Measurements from ENCODE around the gene SCAMP4. TPM values are rescaled to one million over a fixed set of nuclear protein-coding genes. Genes with fewer than 3 reads are reported as not detected.

SCAMP4 gene
- total and polyA plus RNA-seq, 2 donors (not counting 1 experiment from before 2014, with no cell fraction given), result 16.9 to 29.7 TPM

DNA sequence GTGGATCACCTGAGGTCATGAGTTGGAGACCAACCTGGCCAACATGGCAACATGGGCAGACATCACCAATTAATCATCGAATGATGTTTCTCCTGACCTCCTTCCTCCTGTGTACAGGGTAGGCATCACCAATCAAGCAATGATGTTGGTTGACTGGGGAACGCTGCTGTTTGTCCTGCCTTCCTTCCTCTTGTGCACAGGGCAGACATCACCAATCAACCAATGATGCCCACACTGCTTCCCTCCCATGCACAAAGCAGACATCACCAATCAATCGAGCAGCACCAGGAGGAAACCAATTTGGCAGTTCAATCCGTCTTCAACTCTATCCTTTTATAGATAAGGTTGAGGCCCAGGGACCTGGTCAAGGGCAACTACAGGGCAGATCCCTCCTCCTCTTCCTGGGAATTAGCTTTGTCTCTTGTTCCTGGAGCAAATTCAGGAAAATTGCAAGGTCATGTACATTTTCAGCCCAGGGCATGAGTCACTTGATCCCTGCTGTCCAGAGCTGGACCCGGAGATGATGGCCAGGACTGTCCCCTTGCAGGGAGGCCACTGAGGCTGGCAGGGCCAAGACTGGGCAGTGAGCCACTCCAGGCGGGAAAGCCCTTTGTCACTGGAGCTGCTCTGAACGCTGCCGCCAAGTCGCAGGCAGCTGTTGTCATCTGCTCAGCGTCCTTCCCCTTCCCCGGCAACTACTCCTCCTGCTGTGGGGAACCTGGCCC lies 30.4 kb downstream of the SCAMP4 start:
- H2AFZ ChIP-seq (ENCODE audit: low read length), result no peak overlapping the region
- H3K9ac ChIP-seq (ENCODE audit: insufficient read depth, low read length), result no peak overlapping the region
- no peak overlapping the region for H3K4me2 ChIP-seq (ENCODE audit: extremely low read depth, insufficient read depth, low read length)
- no peaks in the 10 kb centered on the region for H3K36me3 ChIP-seq (ENCODE audit: control insufficient read depth, insufficient read depth, low read length)
- H3K27ac ChIP-seq (ENCODE audit: insufficient read depth, low read length), result no peak overlapping the region
- H3K4me1 ChIP-seq (ENCODE audit: control insufficient read depth, extremely low read depth, insufficient read depth, low read length), result peaks cover 9% of the 10 kb centered on the region
- peak; percentile 45 to 65 for DNase-seq (ENCODE audit: low read depth in 2 of 2)
- no peaks in the 10 kb centered on the region for H3K27me3 ChIP-seq (ENCODE audit: control insufficient read depth, insufficient read depth, low read length)
- H3K79me2 ChIP-seq (ENCODE audit: control insufficient read depth, insufficient read depth, low read length), result no peaks in the 10 kb centered on the region
- H3K4me3 ChIP-seq (replicated peaks in 1 of 4; ENCODE audit: control extremely low read depth in 1 of 4, insufficient read depth in 1 of 4, low read depth in 3 of 4, low read length in 4 of 4), result no peak overlapping the region
- no peak for TF ChIP-seq EZH2 (IDR thresholded peaks at IDR 0.05; ENCODE audit: low read length, missing control alignments)
- TF ChIP-seq, protein P1, sequence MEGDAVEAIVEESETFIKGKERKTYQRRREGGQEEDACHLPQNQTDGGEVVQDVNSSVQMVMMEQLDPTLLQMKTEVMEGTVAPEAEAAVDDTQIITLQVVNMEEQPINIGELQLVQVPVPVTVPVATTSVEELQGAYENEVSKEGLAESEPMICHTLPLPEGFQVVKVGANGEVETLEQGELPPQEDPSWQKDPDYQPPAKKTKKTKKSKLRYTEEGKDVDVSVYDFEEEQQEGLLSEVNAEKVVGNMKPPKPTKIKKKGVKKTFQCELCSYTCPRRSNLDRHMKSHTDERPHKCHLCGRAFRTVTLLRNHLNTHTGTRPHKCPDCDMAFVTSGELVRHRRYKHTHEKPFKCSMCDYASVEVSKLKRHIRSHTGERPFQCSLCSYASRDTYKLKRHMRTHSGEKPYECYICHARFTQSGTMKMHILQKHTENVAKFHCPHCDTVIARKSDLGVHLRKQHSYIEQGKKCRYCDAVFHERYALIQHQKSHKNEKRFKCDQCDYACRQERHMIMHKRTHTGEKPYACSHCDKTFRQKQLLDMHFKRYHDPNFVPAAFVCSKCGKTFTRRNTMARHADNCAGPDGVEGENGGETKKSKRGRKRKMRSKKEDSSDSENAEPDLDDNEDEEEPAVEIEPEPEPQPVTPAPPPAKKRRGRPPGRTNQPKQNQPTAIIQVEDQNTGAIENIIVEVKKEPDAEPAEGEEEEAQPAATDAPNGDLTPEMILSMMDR (conservative IDR thresholded peaks at IDR 0.05 in 1 of 2, IDR thresholded peaks at IDR 0.05 in 1 of 2; ENCODE audit: low read depth in 1 of 2, low read length in 2 of 2), result no peak
- H4K20me1 ChIP-seq (ENCODE audit: control insufficient read depth, extremely low read depth, insufficient read depth, low read length), result no peaks in the 10 kb centered on the region
- H3K9me3 ChIP-seq (ENCODE audit: control insufficient read depth, insufficient read depth, low read depth, low read length), result peaks cover 2% of the 10 kb centered on the region

DNA sequence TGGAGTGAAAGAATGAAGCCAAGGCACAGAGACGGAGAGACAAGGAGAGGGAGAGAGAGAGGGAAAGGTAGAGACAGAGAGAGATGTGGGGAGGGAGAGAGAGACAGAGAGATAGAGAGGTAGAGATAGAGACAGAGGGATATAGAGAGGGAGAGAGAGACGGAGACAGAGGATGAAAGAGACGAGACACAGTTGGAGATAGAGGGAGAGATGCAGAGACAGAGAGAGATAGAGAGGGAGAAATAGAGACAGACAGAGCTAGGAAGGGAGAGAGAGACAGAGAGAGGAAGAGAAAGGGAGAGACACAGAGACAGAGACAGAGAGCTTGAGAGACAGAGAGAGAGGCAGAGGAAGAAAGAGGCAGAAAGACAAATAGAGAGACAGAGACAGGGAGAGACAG lies 31.2 kb downstream of the SCAMP4 start:
- H2AFZ ChIP-seq (ENCODE audit: low read length), result no peak overlapping the region
- no peak overlapping the region for H3K4me2 ChIP-seq (ENCODE audit: extremely low read depth, insufficient read depth, low read length)
- DNase-seq (ENCODE audit: low read depth in 2 of 2), result no peak
- no peak for TF ChIP-seq EZH2 (IDR thresholded peaks at IDR 0.05; ENCODE audit: low read length, missing control alignments)
- TF ChIP-seq, protein P1 (conservative IDR thresholded peaks at IDR 0.05 in 1 of 2, IDR thresholded peaks at IDR 0.05 in 1 of 2; ENCODE audit: low read depth in 1 of 2, low read length in 2 of 2), result no peak
- H3K79me2 ChIP-seq (ENCODE audit: control insufficient read depth, insufficient read depth, low read length), result peaks cover under 1% of the 10 kb centered on the region
- no peaks in the 10 kb centered on the region for H4K20me1 ChIP-seq (ENCODE audit: control insufficient read depth, extremely low read depth, insufficient read depth, low read length)
- H3K27me3 ChIP-seq (ENCODE audit: control insufficient read depth, insufficient read depth, low read length), result no peaks in the 10 kb centered on the region
- H3K4me1 ChIP-seq (ENCODE audit: control insufficient read depth, extremely low read depth, insufficient read depth, low read length), result peaks cover 9% of the 10 kb centered on the region
- no peaks in the 10 kb centered on the region for H3K36me3 ChIP-seq (ENCODE audit: control insufficient read depth, insufficient read depth, low read length)
- peaks cover 2% of the 10 kb centered on the region for H3K9me3 ChIP-seq (ENCODE audit: control insufficient read depth, insufficient read depth, low read depth, low read length)
- H3K27ac ChIP-seq (ENCODE audit: insufficient read depth, low read length), result no peak overlapping the region
- no peak overlapping the region for H3K9ac ChIP-seq (ENCODE audit: insufficient read depth, low read length)
- no peak overlapping the region for H3K4me3 ChIP-seq (replicated peaks in 1 of 4; ENCODE audit: control extremely low read depth in 1 of 4, insufficient read depth in 1 of 4, low read depth in 3 of 4, low read length in 4 of 4)

DNA sequence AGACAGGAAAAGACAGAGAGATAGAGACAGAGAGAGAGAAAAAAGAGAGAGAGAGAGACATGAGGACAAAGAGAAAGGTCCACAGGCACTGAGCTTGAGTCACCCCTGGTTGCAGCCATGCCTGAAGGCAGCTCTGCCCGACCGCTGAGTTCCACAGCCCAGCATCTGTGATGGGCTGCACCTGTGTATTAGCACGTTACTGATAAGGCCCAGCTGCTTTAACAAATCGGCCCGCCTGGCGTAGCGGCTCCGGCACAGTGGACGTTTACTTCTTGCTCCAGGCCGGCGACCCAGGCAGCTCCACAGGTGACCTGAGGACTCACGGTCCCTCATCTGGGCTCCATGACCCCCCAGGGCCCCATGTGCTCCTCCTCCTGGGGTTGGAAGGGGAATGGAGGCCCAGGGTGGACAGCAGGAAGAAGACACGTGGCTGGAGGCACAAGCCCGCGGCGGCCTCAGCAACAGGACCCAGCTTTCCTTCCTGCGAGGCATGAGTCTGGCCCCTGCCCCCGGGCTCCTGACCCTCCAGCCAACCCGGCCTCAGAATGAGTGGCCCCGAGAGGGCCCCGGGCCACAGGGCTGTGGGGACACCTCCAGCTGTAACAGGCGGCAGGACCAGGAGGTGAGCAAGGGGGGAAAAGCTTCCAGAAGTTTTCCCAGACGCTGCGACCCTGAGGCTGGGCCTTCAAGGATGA lies 31.9 kb downstream of the SCAMP4 start:
- H3K4me2 ChIP-seq (ENCODE audit: extremely low read depth, insufficient read depth, low read length), result no peak overlapping the region

More for the DNA sequence above, 31.9 kb downstream of the SCAMP4 start:
- Histone ChIP-seq H3K27ac (ENCODE audit: insufficient read depth, low read length) (no peak overlapping the region), H3K79me2 (ENCODE audit: control insufficient read depth, insufficient read depth, low read length) (peaks cover 7% of the 10 kb centered on the region), H3K9ac (ENCODE audit: insufficient read depth, low read length) (no peak overlapping the region), H3K4me3 (replicated peaks in 1 of 4; ENCODE audit: control extremely low read depth in 1 of 4, insufficient read depth in 1 of 4, low read depth in 3 of 4, low read length in 4 of 4) (no peak overlapping the region), H3K4me1 (ENCODE audit: control insufficient read depth, extremely low read depth, insufficient read depth, low read length) (peaks cover 9% of the 10 kb centered on the region), H3K27me3 (ENCODE audit: control insufficient read depth, insufficient read depth, low read length) (no peaks in the 10 kb centered on the region), H4K20me1 (ENCODE audit: control insufficient read depth, extremely low read depth, insufficient read depth, low read length) (no peaks in the 10 kb centered on the region), H3K36me3 (ENCODE audit: control insufficient read depth, insufficient read depth, low read length) (no peaks in the 10 kb centered on the region), H2AFZ (ENCODE audit: low read length) (no peak overlapping the region), H3K9me3 (ENCODE audit: control insufficient read depth, insufficient read depth, low read depth, low read length) (peaks cover 2% of the 10 kb centered on the region)
- TF ChIP-seq, protein P1 (conservative IDR thresholded peaks at IDR 0.05 in 1 of 2, IDR thresholded peaks at IDR 0.05 in 1 of 2; ENCODE audit: low read depth in 1 of 2, low read length in 2 of 2), result no peak
- no peak for DNase-seq (ENCODE audit: low read depth in 2 of 2)

Measured in fibroblast of lung (primary cell).